IMR-90 (cell line): ENCODE measurements around the gene IFI27L2. TPM values are rescaled to one million over a fixed set of nuclear protein-coding genes. Genes with fewer than 3 reads are reported as not detected.
A peak's percentile ranks its signal among the peaks of the same experiment; 100 is the strongest.

ENCODE experiments used
- ATAC-seq: fragments of 200-7000 bp; cut with Tn5 transposase; 2 replicates; pipeline ENCODE4 v1.9.1; 2020; ENCODE audit warnings: low read depth, mild to moderate bottlenecking, moderate library complexity
- BruUV-seq: library from RNA; stranded (reverse); fragments of 400-500 nt; replicated peaks from 2 replicates; lab custom pipeline; 2021; lab: Mats Ljungman, UMichigan
- CTCF ChIA-PET: fragments of 300-600 bp; formaldehyde crosslinking; extraction: SDS; loops from one replicate; lab custom pipeline; 2021; ENCODE audit warnings: antibody characterized with exemption; lab: Yijun Ruan, JAX
- POLR2A ChIA-PET: fragments of 300-600 bp; sonication (Branson Sonifier 250); formaldehyde crosslinking; loops from one replicate; lab custom pipeline; 2022; ENCODE audit warnings: antibody characterized with exemption; ENCODE audit not compliant: unreplicated experiment; lab: Charles Lee
- DNase-seq: peaks from one replicate; pipeline ENCODE4 v3.0.0; 2013
- H2AFZ ChIP-seq: replicated peaks from 2 replicates; pipeline ENCODE3; 2013; ENCODE audit warnings: low read length, mild to moderate bottlenecking; ENCODE audit not compliant: poor library complexity
- H2AK5ac ChIP-seq: 2 replicates; pipeline ENCODE4 v1.6.1; 2013; ENCODE audit warnings: low read depth, low read length, inconsistent platforms
- H2AK9ac ChIP-seq: replicated peaks from 2 replicates; pipeline ENCODE3; 2013; ENCODE audit warnings: mild to moderate bottlenecking, low read depth, low read length, moderate library complexity; ENCODE audit not compliant: poor library complexity
- H2BK120ac ChIP-seq: 2 replicates; pipeline ENCODE4 v1.6.1; 2013; ENCODE audit warnings: low read depth, low read length, inconsistent platforms
- H2BK15ac ChIP-seq: 3 replicates; pipeline ENCODE4 v1.6.1; 2013; ENCODE audit warnings: low read depth, low read length, inconsistent platforms
- H2BK20ac ChIP-seq: 2 replicates; pipeline ENCODE4 v1.6.1; 2013; ENCODE audit warnings: low read depth, mild to moderate bottlenecking, inconsistent platforms, low read length, moderate library complexity
- H2BK5ac ChIP-seq: 2 replicates; pipeline ENCODE4 v1.6.1; 2013; ENCODE audit warnings: mild to moderate bottlenecking, low read depth, low read length, inconsistent platforms; ENCODE audit not compliant: poor library complexity, severe bottlenecking
- H3K14ac ChIP-seq: replicated peaks from 2 replicates; pipeline ENCODE4 v1.6.1; 2013; ENCODE audit warnings: low read depth, low read length, inconsistent platforms
- H3K18ac ChIP-seq: 2 replicates; pipeline ENCODE4 v1.6.1; 2013; ENCODE audit warnings: low read depth, low read length, control low read depth
- H3K23ac ChIP-seq: 2 replicates; pipeline ENCODE4 v1.6.1; 2013; ENCODE audit warnings: low read depth, low read length, inconsistent platforms
- H3K27ac ChIP-seq: 2 replicates; pipeline ENCODE4 v1.5.1; 2013; ENCODE audit warnings: mild to moderate bottlenecking, control low read depth, low read length; ENCODE audit not compliant: insufficient read depth
- H3K27me3 ChIP-seq: 2 replicates; pipeline ENCODE4 v1.6.1; 2013; ENCODE audit warnings: low read length; ENCODE audit not compliant: control insufficient read depth, insufficient read depth
- H3K36me3 ChIP-seq: 2 replicates; pipeline ENCODE4 v1.6.1; 2013; ENCODE audit warnings: low read length, mixed read lengths; ENCODE audit not compliant: control insufficient read depth, insufficient read depth
- H3K4ac ChIP-seq: 2 replicates; pipeline ENCODE4 v1.6.1; 2013; ENCODE audit warnings: low read depth, low read length, inconsistent platforms
- H3K4me1 ChIP-seq: 2 replicates; pipeline ENCODE4 v1.6.1; 2013; ENCODE audit warnings: low read length, mixed read lengths; ENCODE audit not compliant: control insufficient read depth, insufficient read depth
- H3K4me2 ChIP-seq: 2 replicates; pipeline ENCODE4 v1.6.1; 2013; ENCODE audit warnings: low read depth, mild to moderate bottlenecking, control low read depth, low read length, moderate library complexity
- H3K4me3 ChIP-seq: 2 replicates; pipeline ENCODE4 v1.5.1; 2013; ENCODE audit warnings: low read depth, mild to moderate bottlenecking, control low read depth, low read length, moderate library complexity; ENCODE audit not compliant: insufficient read depth
- H3K56ac ChIP-seq: 2 replicates; pipeline ENCODE4 v1.6.1; 2013; ENCODE audit warnings: low read length, inconsistent platforms; ENCODE audit not compliant: insufficient read depth; ENCODE audit errors: extremely low read depth
- H3K79me1 ChIP-seq, 2 experiments: 2 replicates each; pipeline ENCODE4 v1.6.1; 2013; ENCODE audit warnings: low read length in 2 of 2, inconsistent platforms in 1 of 2, low read depth in 1 of 2
- H3K9ac ChIP-seq: 2 replicates; pipeline ENCODE4 v1.6.1; 2013; ENCODE audit warnings: low read depth, low read length, control low read depth
- H3K9me1 ChIP-seq: 2 replicates; pipeline ENCODE4 v1.6.1; 2013; ENCODE audit warnings: low read length, inconsistent platforms; ENCODE audit not compliant: insufficient read depth
- H3K9me3 ChIP-seq: 2 replicates; pipeline ENCODE4 v1.6.1; 2013; ENCODE audit warnings: low read length; ENCODE audit not compliant: control insufficient read depth, insufficient read depth
- H4K20me1 ChIP-seq: 2 replicates; pipeline ENCODE4 v1.6.1; 2013; ENCODE audit warnings: low read length, inconsistent platforms; ENCODE audit not compliant: insufficient read depth
- H4K5ac ChIP-seq: 2 replicates; pipeline ENCODE4 v1.6.1; 2013; ENCODE audit warnings: mild to moderate bottlenecking, low read depth, low read length, control low read depth
- H4K8ac ChIP-seq, 2 experiments: 2 replicates each; pipeline ENCODE4 v1.6.1; 2013; ENCODE audit warnings: low read depth in 2 of 2, low read length in 2 of 2, control low read depth in 1 of 2, inconsistent platforms in 1 of 2
- H4K91ac ChIP-seq: 2 replicates; pipeline ENCODE4 v1.6.1; 2013; ENCODE audit warnings: low read depth, low read length, inconsistent platforms; ENCODE audit not compliant: insufficient read depth
- BHLHE40 ChIP-seq: fragments of 150-350 bp; IDR thresholded peaks from 2 replicates; pipeline ENCODE4 v1.6.1; 2016; ENCODE audit warnings: mild to moderate bottlenecking, low read depth, low read length
- CHD1 ChIP-seq: IDR thresholded peaks from 2 replicates; pipeline ENCODE4 v1.6.1; 2012; ENCODE audit warnings: low read depth, low read length, improper control_type of control experiment
- FOS ChIP-seq: fragments of 150-350 bp; IDR thresholded peaks from 2 replicates; pipeline ENCODE4 v1.6.1; 2016; ENCODE audit warnings: low read depth, low read length
- MAFK ChIP-seq: IDR thresholded peaks from 2 replicates; pipeline ENCODE4 v1.6.1; 2012; ENCODE audit warnings: low read depth, low read length, improper control_type of control experiment
- MAZ ChIP-seq: IDR thresholded peaks from 2 replicates; pipeline ENCODE4 v1.6.1; 2012; ENCODE audit warnings: low read depth, mild to moderate bottlenecking, low read length, improper control_type of control experiment, moderate library complexity, borderline replicate concordance
- MXI1 ChIP-seq: IDR thresholded peaks from 2 replicates; pipeline ENCODE4 v1.6.1; 2012; ENCODE audit warnings: low read depth, mild to moderate bottlenecking, low read length, moderate library complexity, borderline replicate concordance
- NFE2L2 ChIP-seq: fragments of 150-350 bp; IDR thresholded peaks from 2 replicates; pipeline ENCODE4 v1.6.1; 2016; ENCODE audit warnings: low read depth, mild to moderate bottlenecking, low read length
- POLR2A ChIP-seq: IDR thresholded peaks from 2 replicates; pipeline ENCODE4 v1.6.1; 2012; ENCODE audit warnings: mild to moderate bottlenecking, low read depth, low read length
- RAD21 ChIP-seq: IDR thresholded peaks from 2 replicates; pipeline ENCODE4 v1.6.1; 2012; ENCODE audit warnings: low read length, improper control_type of control experiment
- RCOR1 ChIP-seq: IDR thresholded peaks from 2 replicates; pipeline ENCODE4 v1.6.1; 2012; ENCODE audit warnings: mild to moderate bottlenecking, low read length, improper control_type of control experiment; ENCODE audit not compliant: insufficient replicate concordance
- USF2 ChIP-seq: fragments of 150-350 bp; IDR thresholded peaks from 2 replicates; pipeline ENCODE4 v1.6.1; 2017; ENCODE audit warnings: mild to moderate bottlenecking, antibody characterized with exemption, low read length, low read depth
- WGBS, 2 experiments: methylation state at CpG; one replicate each; pipeline versions ENCODE4 v1.1.5 to v1.1.7; 2013; ENCODE audit warnings: missing lambda C conversion rate in 2 of 2; ENCODE audit not compliant: insufficient read length in 1 of 2; ENCODE audit errors: extremely low coverage in 2 of 2; 5-methylcytosine and 5-hydroxymethylcytosine counted together
- dilution Hi-C: fragments of 300-500 bp; cut with HindIII; formaldehyde crosslinking; loops from one replicate; pipeline ENCODE4 v1.14.3; 2018; ENCODE audit warnings: low sequenced_read_pairs; ENCODE audit not compliant: unreplicated experiment
- in situ Hi-C: fragments of 300-500 bp; cut with MboI; formaldehyde crosslinking; loops from 3 replicates; pipeline ENCODE4 v1.14.3; 2019; ENCODE audit warnings: low sequenced_read_pairs, inconsistent platforms, mixed read lengths
- intact Hi-C: fragments of 100-400 bp; cut with micrococcal nuclease; formaldehyde crosslinking; loops from 2 replicates; pipeline ENCODE4 v1.10.0; 2022
- polyA plus RNA-seq, 3 experiments: library from polyadenylated mRNA; depleted of rRNA; stranded (reverse); fragments of >200 nt; gene quantifications; 2 replicates each; pipeline ENCODE4 v1.2.3, GENCODE V29; 2012; ENCODE audit warnings: low replicate concordance in 1 of 3
- total RNA-seq: library from RNA; depleted of rRNA; stranded (reverse); fragments of >200 nt; gene quantifications from 2 replicates; pipeline ENCODE4 v1.2.3, GENCODE V29; 2012
- TF ChIP-seq, protein P1 (sequence below): conservative IDR thresholded peaks from 2 replicates; pipeline ENCODE4 v1.5.1; 2012; ENCODE audit warnings: mild to moderate bottlenecking, low read depth, low read length, improper control_type of control experiment
- TF ChIP-seq, protein P2 (sequence below): fragments of 150-350 bp; IDR thresholded peaks from 2 replicates; pipeline ENCODE4 v1.6.1; 2016; ENCODE audit warnings: low read depth, mild to moderate bottlenecking, low read length, moderate library complexity, borderline replicate concordance

Gene IFI27L2
- total and polyA plus RNA-seq, 2 of the 4 experiments (the other 2 are of a cell fraction), result 43.0 to 187 TPM

GRCh38 chr14:94113908-94114588 lies 15.4 kb downstream of the IFI27L2 start (continued):
- no peak for TF ChIP-seq MAZ

GRCh38 chr14:94113490-94113889 lies 15.9 kb downstream of the IFI27L2 start:
- Histone ChIP-seq H3K4me2 (no peak overlapping the region), H3K79me1 (no peaks in the 10 kb centered on the region), H4K5ac (no peak overlapping the region), H4K20me1 (no peaks in the 10 kb centered on the region), H3K9ac (no peak overlapping the region), H4K8ac (no peak overlapping the region), H2BK120ac (no peak overlapping the region), H3K4me1 (no peaks in the 10 kb centered on the region), H2BK15ac (no peak overlapping the region), H3K9me1 (0 out of 2 replicates have a peak, but pooled peaks cover 3% of the 10 kb centered on the region), H2AFZ (no peak overlapping the region), H3K18ac (no peak overlapping the region), H2AK5ac (no peak overlapping the region), H3K4ac (no peak overlapping the region), H3K36me3 (no peaks in the 10 kb centered on the region), H2AK9ac (no peak overlapping the region), H3K14ac (no peak overlapping the region), H3K27me3 (peaks cover 13% of the 10 kb centered on the region; the same call in 1 of the 2 replicates), H3K9me3 (no peaks in the 10 kb centered on the region), H2BK20ac (no peak overlapping the region), H2BK5ac (no peak overlapping the region), H3K23ac (no peak overlapping the region), H4K91ac (no peak overlapping the region), H3K27ac (no peak overlapping the region), H3K56ac (no peak overlapping the region), H3K4me3 (no peak overlapping the region)
- BruUV-seq, result no TSS peak
- POLR2A ChIA-PET, result no interaction called here
- WGBS, 2 experiments, result no CpG with 5 or more reads among the region's 6 CpGs
- CTCF ChIA-PET, result interaction anchor here (1.5 kb wide), 1 partner anchor 19 kb away, joined by 6 read pairs; no protein-coding TSS in a partner anchor
- dilution Hi-C loops, result no loop called here
- DNase-seq (peak; percentile 22), ATAC-seq (no peak)
- intact Hi-C loops, result no loop called here
- in situ Hi-C loops, result no loop called here
- TF ChIP-seq FOS, result no peak
- TF ChIP-seq POLR2A, result no peak
- no peak for TF ChIP-seq BHLHE40
- no peak for TF ChIP-seq MAZ
- no peak for TF ChIP-seq MXI1
- no peak for TF ChIP-seq USF2
- TF ChIP-seq, protein P1, sequence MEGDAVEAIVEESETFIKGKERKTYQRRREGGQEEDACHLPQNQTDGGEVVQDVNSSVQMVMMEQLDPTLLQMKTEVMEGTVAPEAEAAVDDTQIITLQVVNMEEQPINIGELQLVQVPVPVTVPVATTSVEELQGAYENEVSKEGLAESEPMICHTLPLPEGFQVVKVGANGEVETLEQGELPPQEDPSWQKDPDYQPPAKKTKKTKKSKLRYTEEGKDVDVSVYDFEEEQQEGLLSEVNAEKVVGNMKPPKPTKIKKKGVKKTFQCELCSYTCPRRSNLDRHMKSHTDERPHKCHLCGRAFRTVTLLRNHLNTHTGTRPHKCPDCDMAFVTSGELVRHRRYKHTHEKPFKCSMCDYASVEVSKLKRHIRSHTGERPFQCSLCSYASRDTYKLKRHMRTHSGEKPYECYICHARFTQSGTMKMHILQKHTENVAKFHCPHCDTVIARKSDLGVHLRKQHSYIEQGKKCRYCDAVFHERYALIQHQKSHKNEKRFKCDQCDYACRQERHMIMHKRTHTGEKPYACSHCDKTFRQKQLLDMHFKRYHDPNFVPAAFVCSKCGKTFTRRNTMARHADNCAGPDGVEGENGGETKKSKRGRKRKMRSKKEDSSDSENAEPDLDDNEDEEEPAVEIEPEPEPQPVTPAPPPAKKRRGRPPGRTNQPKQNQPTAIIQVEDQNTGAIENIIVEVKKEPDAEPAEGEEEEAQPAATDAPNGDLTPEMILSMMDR, result no peak
- no peak for TF ChIP-seq CHD1
- no peak for TF ChIP-seq MAFK
- TF ChIP-seq, protein P2, sequence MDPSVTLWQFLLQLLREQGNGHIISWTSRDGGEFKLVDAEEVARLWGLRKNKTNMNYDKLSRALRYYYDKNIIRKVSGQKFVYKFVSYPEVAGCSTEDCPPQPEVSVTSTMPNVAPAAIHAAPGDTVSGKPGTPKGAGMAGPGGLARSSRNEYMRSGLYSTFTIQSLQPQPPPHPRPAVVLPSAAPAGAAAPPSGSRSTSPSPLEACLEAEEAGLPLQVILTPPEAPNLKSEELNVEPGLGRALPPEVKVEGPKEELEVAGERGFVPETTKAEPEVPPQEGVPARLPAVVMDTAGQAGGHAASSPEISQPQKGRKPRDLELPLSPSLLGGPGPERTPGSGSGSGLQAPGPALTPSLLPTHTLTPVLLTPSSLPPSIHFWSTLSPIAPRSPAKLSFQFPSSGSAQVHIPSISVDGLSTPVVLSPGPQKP, result no peak
- TF ChIP-seq NFE2L2, result no peak
- TF ChIP-seq RCOR1, result no peak
- no peak for TF ChIP-seq RAD21
